ENCODE measurements around the gene PZP. TPM values are rescaled to one million over a fixed set of nuclear protein-coding genes. Genes with fewer than 3 reads are reported as not detected.

Gene PZP
- 0.09 and 0.11 TPM in 2 replicates for total RNA-seq

DNA sequence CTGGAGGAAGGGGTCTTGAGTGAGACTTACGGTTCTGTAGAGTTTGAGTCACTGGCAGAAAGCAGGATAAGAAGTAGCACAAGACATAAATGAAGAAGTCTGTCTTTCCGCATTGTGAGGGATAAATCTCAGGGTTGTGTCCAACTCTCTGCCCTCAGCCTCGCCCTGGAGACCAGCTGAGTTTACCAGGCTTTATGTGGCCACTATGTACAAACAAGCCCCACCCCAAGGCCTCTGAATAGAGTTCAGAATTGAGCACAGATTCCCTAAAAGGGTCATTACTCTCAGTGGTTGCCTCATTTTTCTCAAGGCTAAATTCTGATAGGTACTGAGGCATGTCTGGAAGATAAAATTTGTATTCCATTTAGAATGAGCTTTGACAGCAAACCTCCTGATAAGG is at the start of gene PZP:
TSS of gene PZP (minus strand) at position 167 of the 400 bp plus-strand sequence. CDS start at position 113, 54 bp downstream.

DNA sequence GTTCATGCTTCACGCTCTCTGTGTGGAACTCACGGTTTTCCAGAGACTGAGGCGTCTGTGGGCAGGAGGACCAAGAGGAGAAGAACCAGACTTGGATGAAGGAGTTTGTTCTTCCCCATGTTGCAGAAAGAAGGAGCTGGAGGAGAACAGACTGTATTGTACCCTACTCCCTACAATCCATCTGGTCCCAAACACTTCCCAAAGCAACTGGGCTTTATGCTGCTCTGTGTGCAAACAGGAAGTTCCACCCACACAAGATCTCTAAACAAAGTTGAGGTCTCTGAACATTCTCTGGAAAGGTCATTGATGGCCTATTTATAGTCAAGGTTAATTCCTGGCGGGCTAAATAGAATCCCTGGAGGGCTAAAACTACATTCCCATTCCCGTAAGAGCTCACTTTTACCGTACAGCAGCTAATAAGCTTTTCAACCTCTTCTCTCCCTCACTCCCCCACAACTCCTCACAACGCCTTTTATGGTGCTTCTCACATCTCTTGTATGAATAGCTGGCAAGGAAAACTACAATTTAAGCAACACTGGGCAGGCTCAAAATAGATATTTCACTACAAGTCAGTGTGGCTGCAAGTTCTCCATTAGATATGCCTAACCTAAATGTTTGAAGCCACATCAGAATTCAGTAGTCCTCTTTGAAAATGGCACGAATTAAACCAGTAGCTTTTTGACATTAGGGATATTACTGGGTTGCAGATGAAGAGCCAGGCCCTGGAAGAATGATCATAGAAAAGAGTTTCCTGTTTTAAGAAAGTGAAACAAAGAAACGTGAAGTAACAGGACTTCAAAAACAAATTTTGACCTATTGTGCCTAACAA is 92.2 kb downstream of the PZP start, which contains the start of gene A2M:
TSS of gene A2M (minus strand) at position 189 of the 829 bp plus-strand sequence. CDS start at position 119, 70 bp downstream.

Other genes starting within 250 kb of the PZP start
- 0.22 and 0.77 TPM in 2 replicates for gene KLRG1, start 218.8 kb downstream of the PZP start, total RNA-seq
- gene A2M, start 92.5 kb downstream of the PZP start, total RNA-seq = 59.6 and 71.5 TPM in 2 replicates

Measured in dermis lymphatic vessel endothelial cell (primary cell).